GM18907 (cell line): Measurements from ENCODE around the gene DNAL4.

Source experiments
- ATAC-seq: cut with Tn5 transposase; IDR thresholded peaks from one replicate; pipeline ENCODE4 v1.9.1; 2021; ENCODE audit warnings: mild to moderate bottlenecking, moderate library complexity; ENCODE audit not compliant: unreplicated experiment

Gene DNAL4, protein sequence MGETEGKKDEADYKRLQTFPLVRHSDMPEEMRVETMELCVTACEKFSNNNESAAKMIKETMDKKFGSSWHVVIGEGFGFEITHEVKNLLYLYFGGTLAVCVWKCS

GRCh38 chr22:38793721-38794466, at the start of gene DNAL4:
Gene DNAL4 (minus strand): TSS chr22:38794143. CDS start chr22:38782731, 11,412 bp downstream.
- peak; percentile 96 for ATAC-seq

- no peak for ATAC-seq
These were observed 49.3 kb upstream of the DNAL4 start for GRCh38 chr22:38843201-38843656.

- ATAC-seq, result no peak
These were observed 48.7 kb upstream of the DNAL4 start for GRCh38 chr22:38842512-38843200.

DNA sequence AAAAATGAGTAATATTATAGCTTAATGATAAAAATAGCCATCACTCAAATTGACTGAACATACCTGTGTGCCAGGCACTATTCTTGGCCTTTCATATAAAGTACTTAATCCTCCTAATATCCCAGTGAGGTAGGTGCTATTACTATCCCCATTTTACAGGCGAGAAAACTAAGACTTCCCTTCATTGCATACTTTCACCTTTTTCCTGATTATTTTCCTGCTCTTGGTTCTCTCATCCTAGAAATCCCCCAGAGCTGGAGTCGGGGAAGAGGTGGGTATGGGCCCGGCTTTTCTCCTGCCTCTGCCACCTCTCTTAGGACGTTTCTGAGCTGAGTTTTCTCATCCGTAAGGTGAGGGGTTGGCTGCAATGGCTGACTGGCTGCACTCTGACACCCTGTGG, 47.7 kb upstream of the DNAL4 start:
- ATAC-seq, result no peak

DNA sequence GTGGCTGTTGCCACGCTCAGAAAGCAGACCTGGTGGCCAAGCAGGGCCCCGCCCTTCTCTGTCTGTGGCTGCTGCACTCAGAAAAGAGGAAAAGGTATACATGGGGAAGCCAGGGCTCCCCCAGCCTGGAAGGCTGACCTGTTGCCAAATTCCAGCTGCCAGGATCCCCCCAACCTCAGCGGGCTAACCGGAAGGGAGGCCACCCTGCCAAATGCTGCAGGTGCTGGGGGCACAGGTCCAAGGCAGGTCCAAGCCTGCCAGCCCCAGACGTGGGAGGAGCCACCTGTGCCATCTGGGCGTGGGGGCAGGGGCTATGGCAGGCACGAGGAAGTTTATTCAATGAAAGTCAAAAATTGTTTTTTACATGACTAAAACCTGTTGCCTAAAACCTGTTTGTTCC, 47.3 kb upstream of the DNAL4 start:
- ATAC-seq, result no peak

DNA sequence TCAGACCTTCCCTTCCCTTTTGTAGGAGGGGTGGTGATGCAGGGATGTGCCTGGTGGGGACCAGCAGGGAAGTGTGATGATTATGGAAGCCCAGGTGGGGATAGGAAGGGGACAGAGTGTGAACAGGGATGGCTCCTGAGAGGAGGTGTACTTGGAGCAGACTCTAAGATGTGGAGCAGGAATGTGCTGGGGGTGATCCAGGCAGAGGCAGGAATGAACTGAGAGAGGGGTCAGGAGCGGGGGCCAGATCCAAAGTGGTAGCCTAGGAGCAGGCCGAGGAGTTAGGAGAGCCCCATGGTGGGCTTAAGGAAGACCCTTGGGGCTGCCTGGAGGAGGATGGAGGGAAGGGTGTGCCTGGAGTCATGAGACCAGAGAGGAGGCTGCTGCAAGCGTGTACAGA, 46.2 kb upstream of the DNAL4 start:
- no peak for ATAC-seq

DNA sequence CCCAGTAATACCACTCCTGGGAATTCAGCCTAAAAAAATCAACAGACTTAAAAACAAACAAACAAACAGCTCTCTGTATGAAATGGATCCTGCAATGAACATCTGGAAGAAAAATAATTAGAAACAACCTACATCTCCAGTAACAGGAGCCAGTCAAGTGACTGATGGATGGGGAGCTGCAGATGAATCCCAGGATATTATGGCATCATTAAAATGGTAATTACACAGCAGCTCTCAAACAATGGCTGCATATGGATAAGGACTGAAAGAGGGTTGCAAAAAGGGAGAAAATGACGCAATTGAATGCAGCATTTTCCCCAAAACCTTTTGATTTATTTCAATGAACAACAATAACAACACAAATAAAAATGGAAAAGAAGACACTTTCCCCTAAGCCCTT, 45.7 kb upstream of the DNAL4 start:
- ATAC-seq, result no peak

DNA sequence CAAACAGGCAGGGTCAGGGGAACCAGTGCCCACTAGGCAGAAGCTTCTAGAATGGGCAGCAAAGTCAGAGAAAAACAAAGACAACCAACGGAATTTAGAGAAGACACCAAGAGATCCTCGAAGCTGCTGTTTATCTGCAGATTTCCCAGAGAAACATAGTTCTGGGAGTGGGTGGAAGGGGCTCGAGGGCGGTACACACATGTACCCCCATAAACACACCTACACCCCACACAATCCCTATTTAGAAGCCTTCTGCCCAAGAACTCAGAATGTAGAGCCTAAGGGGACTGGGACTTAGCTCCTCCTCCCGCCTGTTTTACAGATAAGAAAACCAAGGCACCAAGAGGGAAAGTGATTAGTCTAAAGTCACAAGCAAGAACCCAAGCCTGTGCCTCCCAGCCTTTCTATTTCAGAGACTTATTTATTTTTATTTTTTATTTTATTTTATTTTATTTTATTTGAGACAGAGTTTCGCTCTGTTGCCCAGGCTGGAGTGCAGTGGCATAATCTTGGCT, 43.5 kb upstream of the DNAL4 start:
- ATAC-seq, result no peak

DNA sequence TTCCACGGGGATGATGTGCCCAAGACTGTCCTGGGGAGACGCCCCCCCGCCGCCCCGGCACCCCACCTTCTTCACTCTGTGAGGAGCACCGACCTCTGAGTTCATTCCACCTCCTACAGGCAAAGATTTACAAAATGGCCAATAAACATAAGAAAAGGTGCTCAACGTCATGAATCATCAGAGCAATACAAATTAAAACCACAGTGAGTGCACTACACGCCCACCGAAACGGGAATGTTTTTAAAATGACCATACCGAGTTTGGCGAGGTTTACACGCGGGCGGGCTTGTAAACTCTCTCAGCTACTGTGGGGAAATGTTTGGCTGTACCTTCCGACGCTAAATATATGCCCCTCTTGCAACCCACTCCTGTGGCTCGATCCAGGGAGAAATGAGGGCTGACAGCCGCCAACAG, 42.0 kb upstream of the DNAL4 start:
- ATAC-seq, result no peak

GRCh38 chr22:38834991-38835390, 41.0 kb upstream of the DNAL4 start:
- ATAC-seq, result no peak

- ATAC-seq, result no peak
These were observed 40.4 kb upstream of the DNAL4 start for GRCh38 chr22:38834215-38834953.

GRCh38 chr22:38833061-38833460, 39.1 kb upstream of the DNAL4 start:
- ATAC-seq, result no peak

DNA sequence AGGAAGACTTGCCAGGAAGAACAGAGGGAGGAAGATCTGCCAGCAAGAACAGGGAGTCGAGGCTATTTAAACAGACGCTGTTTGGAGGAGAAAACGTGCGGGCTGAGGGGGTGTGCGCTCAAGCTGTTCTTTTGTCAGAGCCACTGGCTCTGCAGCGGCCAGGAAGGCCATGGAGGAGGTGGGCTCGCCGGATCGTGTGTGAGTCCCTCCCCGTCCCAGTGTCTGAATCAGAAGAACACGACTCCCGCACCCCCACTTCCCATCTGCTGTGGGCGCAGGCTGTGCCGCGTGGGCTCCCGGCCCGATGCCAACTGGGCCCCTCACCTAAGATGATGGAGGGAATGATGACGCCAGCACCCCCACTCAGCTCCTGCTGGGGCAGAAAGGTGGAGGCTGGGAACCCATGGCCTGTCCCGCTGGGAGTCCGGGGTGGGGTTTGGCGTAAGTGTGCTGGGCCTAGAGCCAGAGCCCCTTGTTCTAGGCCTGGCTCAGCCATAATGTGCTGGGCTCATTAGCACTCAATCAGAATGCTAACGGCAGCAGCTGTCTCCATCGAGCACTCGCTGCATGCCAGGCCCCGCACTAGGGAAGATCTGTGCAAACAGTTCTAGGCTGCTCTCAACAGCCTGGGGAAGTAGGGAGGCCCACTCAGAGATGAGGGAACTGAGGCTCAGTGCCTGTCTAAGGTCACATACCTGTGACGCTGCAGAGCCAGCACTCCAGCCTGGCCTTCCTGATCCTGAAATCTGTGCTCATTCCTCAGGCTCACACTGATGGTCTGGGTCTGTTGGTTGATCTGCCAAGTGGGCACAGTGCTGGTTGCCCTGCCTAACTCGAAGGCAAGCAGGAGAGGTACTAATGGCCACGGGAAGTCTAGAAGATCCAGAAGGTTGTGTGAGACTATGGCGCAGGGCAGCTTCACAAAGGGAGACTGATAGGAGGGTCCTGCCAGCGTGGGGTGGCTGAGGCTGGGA, 38.3 kb upstream of the DNAL4 start:
- no peak for ATAC-seq

- no peak for ATAC-seq
These were observed 37.4 kb upstream of the DNAL4 start for GRCh38 chr22:38831166-38831945.

DNA sequence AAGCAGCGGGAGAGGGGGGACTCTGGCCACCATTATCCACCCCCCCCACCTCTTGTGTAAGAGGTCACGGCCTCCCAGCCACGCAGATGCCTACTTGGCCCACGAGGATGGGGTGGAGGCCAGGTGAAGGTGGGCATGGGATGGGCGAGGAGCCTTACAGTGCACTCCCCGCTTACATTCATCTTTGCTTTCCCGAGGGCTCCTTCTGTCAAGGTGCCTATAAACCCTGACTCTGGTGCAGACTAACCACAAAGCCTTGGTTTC, 36.8 kb upstream of the DNAL4 start:
- ATAC-seq, result no peak

GRCh38 chr22:38830026-38830844, 36.3 kb upstream of the DNAL4 start:
- ATAC-seq, result no peak

GRCh38 chr22:38829485-38829884, 35.5 kb upstream of the DNAL4 start:
- ATAC-seq, result no peak

DNA sequence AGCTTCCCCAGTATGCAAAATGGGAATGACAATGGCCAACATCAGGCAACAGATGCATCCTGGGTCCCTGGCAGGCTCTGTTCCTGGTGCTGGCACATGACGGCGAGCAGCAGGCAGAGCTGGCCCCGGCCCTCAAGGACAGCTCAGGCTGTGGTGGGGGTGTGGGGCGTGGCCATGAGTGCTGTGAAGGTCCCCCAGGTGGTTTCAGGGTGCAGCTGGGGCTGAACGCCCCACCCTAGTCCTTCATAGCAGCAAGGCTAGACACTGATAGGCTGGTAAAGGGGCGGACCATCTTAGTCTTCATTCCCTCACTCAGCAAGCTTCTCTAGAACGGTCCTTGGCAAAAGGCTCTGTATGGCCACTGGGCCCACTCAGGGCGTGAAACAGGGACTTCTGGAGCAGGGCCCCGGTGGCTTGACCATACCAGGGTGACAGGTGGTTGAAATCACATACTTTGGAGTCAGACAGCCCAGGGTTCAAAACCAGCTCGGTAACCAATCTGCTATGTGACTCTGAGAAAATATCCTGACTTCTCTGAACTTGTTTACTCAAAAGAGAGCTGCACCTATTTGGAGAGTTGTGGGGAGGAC, 34.8 kb upstream of the DNAL4 start:
- ATAC-seq, result no peak
